ENCODE measurements around the gene XPO5. TPM values are rescaled to one million over a fixed set of nuclear protein-coding genes. Genes with fewer than 3 reads are reported as not detected.

XPO5 gene
- total and polyA plus RNA-seq, 2 of the 4 experiments (the other 2 are of a cell fraction), result 29.0 to 30.1 TPM

DNA sequence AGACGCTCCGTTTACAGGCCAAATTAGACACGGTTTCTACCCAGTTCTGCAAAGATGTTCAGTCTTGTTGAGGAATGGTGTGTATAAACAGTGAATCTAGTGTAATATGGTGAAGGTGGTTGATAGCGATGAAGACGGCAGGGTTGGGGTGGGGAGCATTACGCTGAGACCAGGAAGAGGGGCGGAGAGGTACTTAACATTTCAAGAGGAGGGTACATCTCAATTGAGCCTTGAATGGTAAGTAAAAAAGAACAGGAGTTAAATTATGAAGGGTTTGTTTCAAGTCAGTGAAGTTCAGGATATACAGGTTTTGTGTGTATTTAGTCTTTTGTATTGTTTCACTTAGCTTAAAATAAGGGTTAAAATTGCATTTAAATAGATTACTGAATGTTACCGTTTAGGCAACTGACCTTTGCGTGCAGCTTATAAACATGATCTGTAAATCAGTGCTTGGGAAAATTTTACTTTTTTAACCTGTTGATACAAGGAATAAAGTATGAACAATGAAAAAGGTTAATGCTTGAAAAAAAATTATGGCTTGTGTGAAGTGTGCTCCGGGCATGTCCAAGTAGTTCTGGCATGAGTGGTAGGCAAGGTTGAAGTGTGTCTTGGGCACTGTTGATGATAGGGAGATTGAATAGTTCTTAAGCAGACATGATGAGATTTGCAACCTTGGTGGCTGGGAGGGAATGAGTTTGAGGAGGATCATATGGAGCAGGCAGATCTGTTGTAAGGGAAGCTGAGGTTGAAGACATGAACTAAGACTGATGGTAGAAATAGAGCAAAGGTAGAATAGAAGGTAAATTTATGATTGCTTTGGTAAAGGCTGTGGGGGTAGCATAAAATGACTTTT is 58.1 kb downstream of the XPO5 start:
- no peak for TF ChIP-seq MAFK (IDR thresholded peaks at IDR 0.05; ENCODE audit: low read depth, low read length)
- TF ChIP-seq CEBPB (IDR thresholded peaks at IDR 0.05; ENCODE audit: low read depth, low read length), result no peak
- peak overlapping the region; percentile 100 for H3K14ac ChIP-seq (replicated peaks; ENCODE audit: low read depth, low read length)
- H2AK5ac ChIP-seq (ENCODE audit: low read depth, low read length), result peak overlapping the region; percentile 94
- in situ Hi-C loops (cut with MboI; ENCODE audit: low sequenced_read_pairs) (no loop called here), dilution Hi-C loops (cut with HindIII; ENCODE audit: low sequenced_read_pairs, unreplicated experiment) (no loop called here), intact Hi-C loops (cut with micrococcal nuclease) (no loop called here)
- peaks cover 13% of the 10 kb centered on the region for H3K4me1 ChIP-seq (ENCODE audit: control insufficient read depth, insufficient read depth, low read length)
- BruUV-seq (replicated peaks), result TSS peak; percentile 39
- H3K4me3 ChIP-seq (ENCODE audit: insufficient read depth, low read depth, low read length), result peak overlapping the region; percentile 80
- H3K9ac ChIP-seq (ENCODE audit: low read depth, low read length), result peak overlapping the region; percentile 96
- H3K56ac ChIP-seq (ENCODE audit: extremely low read depth, insufficient read depth, low read length), result peak overlapping the region; percentile 90
- no peak overlapping the region for H2BK20ac ChIP-seq (ENCODE audit: low read depth, low read length)
- peaks cover 51% of the 10 kb centered on the region for H3K36me3 ChIP-seq (ENCODE audit: control insufficient read depth, insufficient read depth, low read length)
- H4K5ac ChIP-seq (ENCODE audit: low read depth, low read length), result peak overlapping the region; percentile 85
- CTCF ChIA-PET, result interaction anchor here (1.1 kb wide), 1 partner anchor 10 kb away, joined by 3 read pairs; no protein-coding TSS in a partner anchor
- H2AFZ ChIP-seq (replicated peaks; ENCODE audit: low read length, poor library complexity), result peak overlapping the region; percentile 98
- peak overlapping the region; percentile 43 for H4K91ac ChIP-seq (ENCODE audit: insufficient read depth, low read depth, low read length)
- POLR2A ChIA-PET (ENCODE audit: unreplicated experiment), result interaction anchor here (0.6 kb wide), 1 partner anchor 736 kb away, joined by 3 read pairs; the partner anchor contains the start of gene BICRAL
- H3K27me3 ChIP-seq (ENCODE audit: control insufficient read depth, insufficient read depth, low read length), result no peaks in the 10 kb centered on the region
- no peaks in the 10 kb centered on the region; the same call in 1 of the 2 replicates for H4K20me1 ChIP-seq (ENCODE audit: insufficient read depth, low read length)
- peak overlapping the region; percentile 67 for H2BK5ac ChIP-seq (ENCODE audit: low read depth, low read length, poor library complexity, severe bottlenecking)
- H4K8ac ChIP-seq (ENCODE audit: low read depth in 2 of 2, low read length in 2 of 2), result peak overlapping the region; percentile 81 to 100
- peak overlapping the region; percentile 77 for H3K4me2 ChIP-seq (ENCODE audit: low read depth, low read length)
- DNase-seq, result peak; percentile 16
- H3K79me1 ChIP-seq (ENCODE audit: low read depth in 1 of 2, low read length in 2 of 2), result peaks cover 29 to 58% of the 10 kb centered on the region in 2 experiments
- 6% methylated on average over 8 of the region's 10 CpGs; no CpG with 5 or more reads in 1 of the 2 experiments for WGBS, 2 experiments (ENCODE audit: extremely low coverage in 2 of 2, insufficient read length in 1 of 2)
- peaks cover 12% of the 10 kb centered on the region; the same call in 1 of the 2 replicates for H3K9me1 ChIP-seq (ENCODE audit: insufficient read depth, low read length)
- no peak overlapping the region for H3K18ac ChIP-seq (ENCODE audit: low read depth, low read length)
- peak overlapping the region; percentile 83; the same call in 1 of the 2 replicates for H3K27ac ChIP-seq (ENCODE audit: insufficient read depth, low read length)
- peak overlapping the region; percentile 99 for H2AK9ac ChIP-seq (replicated peaks; ENCODE audit: low read depth, low read length, poor library complexity)
- no peak overlapping the region for H2BK15ac ChIP-seq (ENCODE audit: low read depth, low read length)
- no peak overlapping the region for H2BK120ac ChIP-seq (ENCODE audit: low read depth, low read length)
- peak overlapping the region; percentile 100 for H3K23ac ChIP-seq (ENCODE audit: low read depth, low read length)
- ATAC-seq (ENCODE audit: low read depth), result peak; percentile 3; the same call in 1 of the 2 replicates
- H3K9me3 ChIP-seq (ENCODE audit: control insufficient read depth, insufficient read depth, low read length), result no peaks in the 10 kb centered on the region
- H3K4ac ChIP-seq (ENCODE audit: low read depth, low read length), result peak overlapping the region; percentile 99
